K562 (cell line): Measurements from ENCODE around the gene CXCR5. TPM values are rescaled to one million over a fixed set of nuclear protein-coding genes. Genes with fewer than 3 reads are reported as not detected.
A peak's percentile ranks its signal among the peaks of the same experiment; 100 is the strongest.

Source experiments
- CSDE1 ChIP-seq, 2 experiments: fragments of 450-650 bp; IDR thresholded peaks; 2 replicates each; pipeline ENCODE4 v1.6.1; 2016; ENCODE audit warnings: mild to moderate bottlenecking in 1 of 2
- CTBP1 ChIP-seq: fragments of 450-650 bp; IDR thresholded peaks from 2 replicates; pipeline ENCODE4 v1.6.1; 2016; ENCODE audit warnings: borderline replicate concordance
- ELF2 ChIP-seq: fragments of 250-450 bp; sonication (Bioruptor Pico); IDR thresholded peaks from 2 replicates; pipeline ENCODE4 v1.5.0; 2021; ENCODE audit warnings: mild to moderate bottlenecking
- FOXK1 ChIP-seq: sonication (generic); formaldehyde crosslinking; IDR thresholded peaks from 2 replicates; pipeline ENCODE4 v1.8.0; 2022; ENCODE audit warnings: missing genetic modification reagents, mild to moderate bottlenecking, borderline replicate concordance
- GTF2A2 ChIP-seq: IDR thresholded peaks from 2 replicates; pipeline ENCODE4 v1.6.1; 2016; ENCODE audit warnings: mild to moderate bottlenecking, missing genetic modification characterization, missing compliant biosample characterization
- HMG20B ChIP-seq: fragments of 250-450 bp; sonication (Bioruptor Pico); IDR thresholded peaks from 2 replicates; pipeline ENCODE4 v1.5.0; 2021; ENCODE audit warnings: mild to moderate bottlenecking
- KLF10 ChIP-seq: fragments of 250-450 bp; sonication (Bioruptor Pico); IDR thresholded peaks from 2 replicates; pipeline ENCODE4 v1.6.1; 2021; ENCODE audit warnings: matching md5 sums
- NEUROD1 ChIP-seq: fragments of 150-350 bp; IDR thresholded peaks from 2 replicates; pipeline ENCODE4 v1.6.1; 2014; ENCODE audit warnings: borderline replicate concordance, low read length, low read depth; ENCODE audit not compliant: partially characterized antibody
- PCBP1 ChIP-seq: fragments of 200-400 bp; formaldehyde crosslinking; IDR thresholded peaks from 2 replicates; pipeline ENCODE4 v1.6.1; 2018; ENCODE audit warnings: mild to moderate bottlenecking, low read depth, low read length; ENCODE audit not compliant: poor library complexity, severe bottlenecking
- POU5F1 ChIP-seq: fragments of 150-350 bp; IDR thresholded peaks from 2 replicates; pipeline ENCODE4 v1.6.1; 2014; ENCODE audit warnings: borderline replicate concordance, low read length, low read depth, mild to moderate bottlenecking; ENCODE audit not compliant: partially characterized antibody
- RBM25 ChIP-seq: fragments of 200-400 bp; formaldehyde crosslinking; IDR thresholded peaks from 2 replicates; pipeline ENCODE4 v1.6.1; 2018; ENCODE audit warnings: low read length, low read depth, moderate library complexity; ENCODE audit not compliant: severe bottlenecking
- RFX7 ChIP-seq: fragments of 250-450 bp; sonication (Bioruptor Pico); IDR thresholded peaks from 2 replicates; pipeline ENCODE4 v1.5.1; 2021; ENCODE audit warnings: mild to moderate bottlenecking
- SMARCA4 ChIP-seq: fragments of 450-650 bp; IDR thresholded peaks from 2 replicates; pipeline ENCODE4 v1.6.1; 2016
- TEAD1 ChIP-seq, 2 experiments: fragments of 450-650 bp in 1 of 2; sonication (generic) in 1 of 2; formaldehyde crosslinking; IDR thresholded peaks; 2 replicates each; pipeline versions ENCODE4 v1.4.0 to v1.8.0; 2020 to 2022; ENCODE audit warnings: mild to moderate bottlenecking in 2 of 2, missing genetic modification reagents in 1 of 2
- TGIF2 ChIP-seq: sonication (generic); formaldehyde crosslinking; IDR thresholded peaks from 2 replicates; pipeline ENCODE4 v1.8.1; 2022; ENCODE audit warnings: mild to moderate bottlenecking, missing genetic modification reagents, moderate library complexity
- YY1 ChIP-seq, 3 experiments: IDR thresholded peaks; 2 replicates each; pipeline ENCODE4 v1.6.1; 2011; ENCODE audit warnings: low read length in 2 of 3, mild to moderate bottlenecking in 2 of 3, moderate library complexity in 2 of 3, borderline replicate concordance in 1 of 3, control low read depth in 1 of 3, low read depth in 1 of 3; ENCODE audit not compliant: insufficient read depth in 3 of 3, insufficient replicate concordance in 2 of 3, control insufficient read depth in 1 of 3, insufficient read length in 1 of 3; ENCODE audit errors: extremely low read depth in 1 of 3
- ZC3H8 ChIP-seq: fragments of 450-650 bp; IDR thresholded peaks from 2 replicates; pipeline ENCODE4 v1.6.1; 2017
- ZNF133 ChIP-seq: fragments of 250-450 bp; sonication (Bioruptor Pico); IDR thresholded peaks from 2 replicates; pipeline ENCODE4 v1.4.0; 2020; ENCODE audit warnings: mild to moderate bottlenecking
- polyA plus RNA-seq, 8 experiments: library from polyadenylated mRNA; depleted of rRNA in 4 of 8; stranded (reverse) in 5 of 8; unstranded in 3 of 8; fragments of >200 nt; fragmentation: Nextera tagmentation in 2 of 8; fragmentation: Illumina TruSeq in 1 of 8; extraction: Ambion mirVana in 2 of 8; extraction: Trizol in 1 of 8; gene quantifications; 2 replicates each; pipeline versions ENCODE4 v1.2.1 to v1.2.3, GENCODE V29; 2011 to 2014; ENCODE audit warnings: inconsistent platforms in 1 of 8, missing spikeins in 1 of 8
- total RNA-seq, 7 experiments: library from RNA; depleted of rRNA in 6 of 7; stranded (reverse); fragments of >200 nt in 6 of 7; fragmentation: Illumina TruSeq in 2 of 7; extraction: Trizol in 2 of 7; gene quantifications; 2 replicates each; pipeline versions ENCODE4 v1.2.1 to v1.2.3, GENCODE V29; 2011 to 2021; ENCODE audit warnings: low replicate concordance in 1 of 7
- TF ChIP-seq, protein P1 (sequence below): sonication (generic); formaldehyde crosslinking; IDR thresholded peaks from 2 replicates; pipeline ENCODE4 v1.8.0; 2022; ENCODE audit warnings: missing genetic modification reagents, mild to moderate bottlenecking, borderline replicate concordance
- TF ChIP-seq, protein P2 (sequence below), 2 experiments: fragments of 450-650 bp in 1 of 2; sonication (generic) in 1 of 2; formaldehyde crosslinking; conservative IDR thresholded peaks; 2 replicates each; pipeline versions ENCODE4 v1.4.0 to v1.8.1; 2020 to 2022; ENCODE audit warnings: mild to moderate bottlenecking in 1 of 2, missing genetic modification reagents in 1 of 2
- TF ChIP-seq, protein P3 (sequence below), 2 experiments: IDR thresholded peaks in 1 of 2; conservative IDR thresholded peaks in 1 of 2; 2 replicates each; pipeline ENCODE4 v1.6.1; 2016; ENCODE audit warnings: low read depth in 2 of 2, mild to moderate bottlenecking in 1 of 2, missing compliant biosample characterization in 1 of 2, missing genetic modification characterization in 1 of 2, moderate library complexity in 1 of 2

The CXCR5 gene
- total and polyA plus RNA-seq, 9 of the 15 experiments (the other 6 are each of a cell fraction or from before 2014, with no cell fraction given) = 0.03 to 0.06 TPM; not detected in 7

DNA sequence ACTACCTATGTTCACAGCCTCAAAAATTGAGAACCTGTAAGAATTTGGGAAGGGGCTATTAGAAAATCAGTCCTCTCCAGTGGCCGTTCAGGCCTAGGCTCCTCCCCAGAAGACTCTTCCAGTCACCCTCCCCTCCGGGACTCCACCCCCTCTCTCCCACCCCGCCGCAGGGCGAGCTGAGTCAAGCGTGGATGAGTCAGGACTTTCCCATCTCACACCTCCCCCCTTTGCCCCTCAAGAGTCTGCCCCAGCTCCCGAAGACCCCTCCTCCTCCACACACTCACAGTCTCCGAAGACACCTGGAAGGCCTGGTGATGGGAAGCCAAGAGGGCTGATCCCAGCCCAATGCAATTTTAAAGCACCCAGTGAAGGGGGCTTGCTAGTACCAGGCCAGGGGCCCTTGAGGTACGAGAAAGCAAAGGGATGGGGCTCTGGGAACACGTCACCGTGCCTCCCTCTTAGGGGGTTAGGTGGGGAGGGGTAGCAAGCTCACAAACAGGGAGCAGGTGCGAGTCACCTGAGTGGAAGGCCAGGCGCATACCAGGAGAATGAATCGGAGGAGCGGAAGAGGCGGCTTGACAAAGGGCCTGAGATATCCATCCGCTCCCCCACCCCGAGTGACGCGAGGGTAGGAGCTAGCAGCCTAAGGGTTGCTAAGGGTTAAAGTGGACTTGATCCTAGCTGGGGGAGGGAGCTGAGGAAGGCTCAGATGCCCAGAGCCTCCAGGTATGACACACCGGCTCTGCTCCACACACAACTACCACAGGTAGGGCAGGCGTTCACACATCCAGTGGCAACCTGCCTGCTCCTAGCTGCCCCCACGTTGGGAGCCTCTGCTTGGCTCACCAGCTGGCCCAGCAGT lies 28.4 kb downstream of the CXCR5 start (continued):
- TF ChIP-seq, protein P1, sequence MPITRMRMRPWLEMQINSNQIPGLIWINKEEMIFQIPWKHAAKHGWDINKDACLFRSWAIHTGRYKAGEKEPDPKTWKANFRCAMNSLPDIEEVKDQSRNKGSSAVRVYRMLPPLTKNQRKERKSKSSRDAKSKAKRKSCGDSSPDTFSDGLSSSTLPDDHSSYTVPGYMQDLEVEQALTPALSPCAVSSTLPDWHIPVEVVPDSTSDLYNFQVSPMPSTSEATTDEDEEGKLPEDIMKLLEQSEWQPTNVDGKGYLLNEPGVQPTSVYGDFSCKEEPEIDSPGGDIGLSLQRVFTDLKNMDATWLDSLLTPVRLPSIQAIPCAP = no peak
- TF ChIP-seq YY1 (IDR thresholded peaks at IDR 0.05; ENCODE audit: borderline replicate concordance in 1 of 3, control insufficient read depth in 1 of 3, extremely low read depth in 1 of 3, insufficient read depth in 3 of 3, insufficient read length in 1 of 3, insufficient replicate concordance in 2 of 3, low read depth in 1 of 3, low read length in 2 of 3) = no peak
- TF ChIP-seq TEAD1 (CRISPR knock-in tag; IDR thresholded peaks at IDR 0.05) = peak in 1 of 2 experiments; percentile 80; a peak in 2 of 4 replicates
- TF ChIP-seq KLF10 = no peak
- no peak for TF ChIP-seq POU5F1
- TF ChIP-seq ZNF133 (CRISPR knock-in tag) = no peak
- no peak for TF ChIP-seq NEUROD1
- TF ChIP-seq RBM25 = no peak
- no peak for TF ChIP-seq HMG20B (CRISPR knock-in tag)
- TF ChIP-seq ELF2 = no peak
- TF ChIP-seq ZC3H8 = no peak
- TF ChIP-seq SMARCA4 = peak; percentile 95
- TF ChIP-seq TGIF2 (CRISPR knock-in tag) = no peak
- peak; percentile 82 for TF ChIP-seq CTBP1
- TF ChIP-seq, protein P2, sequence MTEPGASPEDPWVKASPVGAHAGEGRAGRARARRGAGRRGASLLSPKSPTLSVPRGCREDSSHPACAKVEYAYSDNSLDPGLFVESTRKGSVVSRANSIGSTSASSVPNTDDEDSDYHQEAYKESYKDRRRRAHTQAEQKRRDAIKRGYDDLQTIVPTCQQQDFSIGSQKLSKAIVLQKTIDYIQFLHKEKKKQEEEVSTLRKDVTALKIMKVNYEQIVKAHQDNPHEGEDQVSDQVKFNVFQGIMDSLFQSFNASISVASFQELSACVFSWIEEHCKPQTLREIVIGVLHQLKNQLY (CRISPR knock-in tag; conservative IDR thresholded peaks at IDR 0.05) = no peak
- no peak for TF ChIP-seq FOXK1
- TF ChIP-seq CSDE1 (IDR thresholded peaks at IDR 0.05) = no peak
- TF ChIP-seq RFX7 (CRISPR knock-in tag) = no peak
- TF ChIP-seq PCBP1 = no peak
- TF ChIP-seq GTF2A2 (tag) = no peak
- TF ChIP-seq, protein P3, sequence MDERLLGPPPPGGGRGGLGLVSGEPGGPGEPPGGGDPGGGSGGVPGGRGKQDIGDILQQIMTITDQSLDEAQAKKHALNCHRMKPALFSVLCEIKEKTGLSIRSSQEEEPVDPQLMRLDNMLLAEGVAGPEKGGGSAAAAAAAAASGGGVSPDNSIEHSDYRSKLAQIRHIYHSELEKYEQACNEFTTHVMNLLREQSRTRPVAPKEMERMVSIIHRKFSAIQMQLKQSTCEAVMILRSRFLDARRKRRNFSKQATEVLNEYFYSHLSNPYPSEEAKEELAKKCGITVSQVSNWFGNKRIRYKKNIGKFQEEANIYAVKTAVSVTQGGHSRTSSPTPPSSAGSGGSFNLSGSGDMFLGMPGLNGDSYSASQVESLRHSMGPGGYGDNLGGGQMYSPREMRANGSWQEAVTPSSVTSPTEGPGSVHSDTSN (CRISPR knock-in tag; IDR thresholded peaks at IDR 0.05; ENCODE audit: low read depth) = no peak
- TF ChIP-seq, protein P3 (tag; conservative IDR thresholded peaks at IDR 0.05; ENCODE audit: low read depth) = no peak
